ENCODE measurements around the gene CTXN1. TPM values are rescaled to one million over a fixed set of nuclear protein-coding genes. Genes with fewer than 3 reads are reported as not detected.

Gene CTXN1
- polyA plus RNA-seq, 2 donors = 1.4 to 3.0 TPM

- H3K4me3 ChIP-seq (ENCODE audit: low read depth in 1 of 2, low read length in 2 of 2) = peak overlapping the region; percentile 73 to 85
- peaks cover 7 to 41% of the 10 kb centered on the region in 2 donors for H3K4me1 ChIP-seq (ENCODE audit: control insufficient read depth in 2 of 2, insufficient read depth in 2 of 2, low read length in 1 of 2)
- peaks cover 0 to 1% of the 10 kb centered on the region in 2 donors for H3K9me3 ChIP-seq (ENCODE audit: control insufficient read depth in 2 of 2, insufficient read depth in 1 of 2, low read depth in 1 of 2, low read length in 1 of 2)
- peaks cover 0 to 15% of the 10 kb centered on the region in 2 donors for H3K36me3 ChIP-seq (ENCODE audit: control insufficient read depth in 2 of 2, insufficient read depth in 2 of 2, low read length in 1 of 2)
- no peaks in the 10 kb centered on the region for H3K27me3 ChIP-seq (ENCODE audit: control insufficient read depth in 1 of 2, insufficient read depth in 2 of 2, low read length in 2 of 2)
- WGBS, 2 donors = 8 to 12% methylated on average over 43 to 68 of the region's 68 CpGs
- peak overlapping the region; percentile 92 to 93 for H3K27ac ChIP-seq (ENCODE audit: low read depth in 2 of 2, low read length in 1 of 2)
Measured at GRCh38 chr19:7904074-7905020, 21.6 kb downstream of the CTXN1 start.

- H3K36me3 ChIP-seq (ENCODE audit: control insufficient read depth in 2 of 2, insufficient read depth in 2 of 2, low read length in 1 of 2) = peaks cover 0 to 10% of the 10 kb centered on the region in 2 donors
- WGBS, 2 donors = 0 to 1% methylated on average over 73 to 89 of the region's 89 CpGs
Measured at GRCh38 chr19:7903244-7904073, 22.5 kb downstream of the CTXN1 start, which contains the start of gene MAP2K7. Gene MAP2K7, plus strand, starts transcription at chr19:7903877. Its CDS starts 68 bp downstream, at chr19:7903945.

GRCh38 chr19:7902796-7903243 is 23.1 kb downstream of the CTXN1 start:
- H3K27ac ChIP-seq (ENCODE audit: low read depth in 2 of 2, low read length in 1 of 2) = peak overlapping the region; percentile 82 to 94
- H3K27me3 ChIP-seq (ENCODE audit: control insufficient read depth in 1 of 2, insufficient read depth in 2 of 2, low read length in 2 of 2) = no peaks in the 10 kb centered on the region
- H3K4me1 ChIP-seq (ENCODE audit: control insufficient read depth in 2 of 2, insufficient read depth in 2 of 2, low read length in 1 of 2) = peaks cover 7 to 39% of the 10 kb centered on the region in 2 donors
- peak overlapping the region; percentile 55 to 85 for H3K4me3 ChIP-seq (ENCODE audit: low read depth in 1 of 2, low read length in 2 of 2)
- H3K9me3 ChIP-seq (ENCODE audit: control insufficient read depth in 2 of 2, insufficient read depth in 1 of 2, low read depth in 1 of 2, low read length in 1 of 2) = peaks cover 0 to 1% of the 10 kb centered on the region in 2 donors
- H3K36me3 ChIP-seq (ENCODE audit: control insufficient read depth in 2 of 2, insufficient read depth in 2 of 2, low read length in 1 of 2) = peaks cover 0 to 10% of the 10 kb centered on the region in 2 donors
- 9 to 14% methylated on average over 20 of the region's 20 CpGs for WGBS, 2 donors

More at GRCh38 chr19:7903244-7904073, 22.5 kb downstream of the CTXN1 start, which contains the start of gene MAP2K7:
- Histone ChIP-seq H3K27ac (ENCODE audit: low read depth in 2 of 2, low read length in 1 of 2) (peak within 1 kb of the TSS; percentile 92 to 94), H3K4me3 (ENCODE audit: low read depth in 1 of 2, low read length in 2 of 2) (peak within 1 kb of the TSS; percentile 73 to 85), H3K27me3 (ENCODE audit: control insufficient read depth in 1 of 2, insufficient read depth in 2 of 2, low read length in 2 of 2) (no peaks in the 10 kb centered on the region), H3K9me3 (ENCODE audit: control insufficient read depth in 2 of 2, insufficient read depth in 1 of 2, low read depth in 1 of 2, low read length in 1 of 2) (peaks cover 0 to 1% of the 10 kb centered on the region in 2 donors), H3K4me1 (ENCODE audit: control insufficient read depth in 2 of 2, insufficient read depth in 2 of 2, low read length in 1 of 2) (peaks cover 7 to 41% of the 10 kb centered on the region in 2 donors)

GRCh38 chr19:7901337-7901736 is 24.6 kb downstream of the CTXN1 start:
- Histone ChIP-seq H3K4me3 (ENCODE audit: low read depth in 1 of 2, low read length in 2 of 2) (no peak overlapping the region), H3K27ac (ENCODE audit: low read depth in 2 of 2, low read length in 1 of 2) (peak overlapping the region; percentile 50 to 90), H3K4me1 (ENCODE audit: control insufficient read depth in 2 of 2, insufficient read depth in 2 of 2, low read length in 1 of 2) (peaks cover 7 to 35% of the 10 kb centered on the region in 2 donors), H3K27me3 (ENCODE audit: control insufficient read depth in 1 of 2, insufficient read depth in 2 of 2, low read length in 2 of 2) (no peaks in the 10 kb centered on the region), H3K36me3 (ENCODE audit: control insufficient read depth in 2 of 2, insufficient read depth in 2 of 2, low read length in 1 of 2) (peaks cover 0 to 8% of the 10 kb centered on the region in 2 donors), H3K9me3 (ENCODE audit: control insufficient read depth in 2 of 2, insufficient read depth in 1 of 2, low read depth in 1 of 2, low read length in 1 of 2) (peaks cover 0 to 1% of the 10 kb centered on the region in 2 donors)
- WGBS, 2 donors = 57 to 64% methylated on average over 7 of the region's 7 CpGs

GRCh38 chr19:7900931-7901330 is 25.0 kb downstream of the CTXN1 start:
- peaks cover 0 to 1% of the 10 kb centered on the region in 2 donors for H3K9me3 ChIP-seq (ENCODE audit: control insufficient read depth in 2 of 2, insufficient read depth in 1 of 2, low read depth in 1 of 2, low read length in 1 of 2)
- peaks cover 0 to 5% of the 10 kb centered on the region in 2 donors for H3K36me3 ChIP-seq (ENCODE audit: control insufficient read depth in 2 of 2, insufficient read depth in 2 of 2, low read length in 1 of 2)
- peaks cover 7 to 35% of the 10 kb centered on the region in 2 donors for H3K4me1 ChIP-seq (ENCODE audit: control insufficient read depth in 2 of 2, insufficient read depth in 2 of 2, low read length in 1 of 2)
- 47 to 62% methylated on average over 3 of the region's 3 CpGs for WGBS, 2 donors
- H3K27me3 ChIP-seq (ENCODE audit: control insufficient read depth in 1 of 2, insufficient read depth in 2 of 2, low read length in 2 of 2) = no peaks in the 10 kb centered on the region
- no peak overlapping the region for H3K4me3 ChIP-seq (ENCODE audit: low read depth in 1 of 2, low read length in 2 of 2)
- peak overlapping the region; percentile 50 to 90 for H3K27ac ChIP-seq (ENCODE audit: low read depth in 2 of 2, low read length in 1 of 2)

- Histone ChIP-seq H3K36me3 (ENCODE audit: control insufficient read depth in 2 of 2, insufficient read depth in 2 of 2, low read length in 1 of 2) (peaks cover 0 to 3% of the 10 kb centered on the region in 2 donors), H3K27me3 (ENCODE audit: control insufficient read depth in 1 of 2, insufficient read depth in 2 of 2, low read length in 2 of 2) (no peaks in the 10 kb centered on the region), H3K9me3 (ENCODE audit: control insufficient read depth in 2 of 2, insufficient read depth in 1 of 2, low read depth in 1 of 2, low read length in 1 of 2) (peaks cover 0 to 1% of the 10 kb centered on the region in 2 donors), H3K27ac (ENCODE audit: low read depth in 2 of 2, low read length in 1 of 2) (peak overlapping the region; percentile 50 to 90), H3K4me1 (ENCODE audit: control insufficient read depth in 2 of 2, insufficient read depth in 2 of 2, low read length in 1 of 2) (peaks cover 7 to 36% of the 10 kb centered on the region in 2 donors), H3K4me3 (ENCODE audit: low read depth in 1 of 2, low read length in 2 of 2) (no peak overlapping the region)
- WGBS, 2 donors = 52 to 80% methylated on average over 21 of the region's 21 CpGs
Measured at GRCh38 chr19:7900401-7900870, 25.5 kb downstream of the CTXN1 start.

- peaks cover 4 to 38% of the 10 kb centered on the region in 2 donors for H3K4me1 ChIP-seq (ENCODE audit: control insufficient read depth in 2 of 2, insufficient read depth in 2 of 2, low read length in 1 of 2)
- peak overlapping the region in 1 of 2 donors; percentile 90 for H3K27ac ChIP-seq (ENCODE audit: low read depth in 2 of 2, low read length in 1 of 2)
- peaks cover 0 to 3% of the 10 kb centered on the region in 2 donors for H3K36me3 ChIP-seq (ENCODE audit: control insufficient read depth in 2 of 2, insufficient read depth in 2 of 2, low read length in 1 of 2)
- WGBS, 2 donors = 91 to 92% methylated on average over 34 of the region's 34 CpGs
- H3K4me3 ChIP-seq (ENCODE audit: low read depth in 1 of 2, low read length in 2 of 2) = no peak overlapping the region
- peaks cover 0 to 1% of the 10 kb centered on the region in 2 donors for H3K9me3 ChIP-seq (ENCODE audit: control insufficient read depth in 2 of 2, insufficient read depth in 1 of 2, low read depth in 1 of 2, low read length in 1 of 2)
- no peaks in the 10 kb centered on the region for H3K27me3 ChIP-seq (ENCODE audit: control insufficient read depth in 1 of 2, insufficient read depth in 2 of 2, low read length in 2 of 2)
Measured at GRCh38 chr19:7899751-7900378, 26.1 kb downstream of the CTXN1 start.

- no peaks in the 10 kb centered on the region for H3K27me3 ChIP-seq (ENCODE audit: control insufficient read depth in 1 of 2, insufficient read depth in 2 of 2, low read length in 2 of 2)
- H3K27ac ChIP-seq (ENCODE audit: low read depth in 2 of 2, low read length in 1 of 2) = no peak overlapping the region
- H3K4me3 ChIP-seq (ENCODE audit: low read depth in 1 of 2, low read length in 2 of 2) = no peak overlapping the region
- peaks cover 4 to 31% of the 10 kb centered on the region in 2 donors for H3K4me1 ChIP-seq (ENCODE audit: control insufficient read depth in 2 of 2, insufficient read depth in 2 of 2, low read length in 1 of 2)
- H3K9me3 ChIP-seq (ENCODE audit: control insufficient read depth in 2 of 2, insufficient read depth in 1 of 2, low read depth in 1 of 2, low read length in 1 of 2) = no peaks in the 10 kb centered on the region
- H3K36me3 ChIP-seq (ENCODE audit: control insufficient read depth in 2 of 2, insufficient read depth in 2 of 2, low read length in 1 of 2) = peaks cover 0 to 3% of the 10 kb centered on the region in 2 donors
- WGBS, 2 donors = 94 to 95% methylated on average over 16 of the region's 16 CpGs
Measured at GRCh38 chr19:7898967-7899366, 27.0 kb downstream of the CTXN1 start.
